Measurements from ENCODE around the gene ANKRD6. TPM values are rescaled to one million over a fixed set of nuclear protein-coding genes. Genes with fewer than 3 reads are reported as not detected.

The ANKRD6 gene
- total and polyA plus RNA-seq, 9 donors = 5.9 to 12.2 (median 7.7) TPM

GRCh38 chr6:89553431-89553830, 120.5 kb downstream of the ANKRD6 start:
- H3K4me3 ChIP-seq (ENCODE audit: low read length) = no peak overlapping the region
- no peak overlapping the region for H3K27ac ChIP-seq (ENCODE audit: low read length)
- no peaks in the 10 kb centered on the region for H3K4me1 ChIP-seq (ENCODE audit: control insufficient read depth, insufficient read depth, low read length)
- no peaks in the 10 kb centered on the region for H3K27me3 ChIP-seq (ENCODE audit: control insufficient read depth, insufficient read depth, low read length)
- H3K36me3 ChIP-seq (ENCODE audit: control insufficient read depth, insufficient read depth, low read length) = no peaks in the 10 kb centered on the region
- 100% methylated on average over 1 of the region's 5 CpGs for WGBS (ENCODE audit: insufficient coverage)
- peaks cover 5% of the 10 kb centered on the region for H3K9me3 ChIP-seq (replicated peaks; ENCODE audit: control insufficient read depth, low read depth, low read length)
- DNase-seq = no peak

GRCh38 chr6:89554106-89554505, 121.2 kb downstream of the ANKRD6 start:
- DNase-seq = no peak
- 73% methylated on average over 3 of the region's 5 CpGs for WGBS (ENCODE audit: insufficient coverage)
- Histone ChIP-seq H3K4me1 (ENCODE audit: control insufficient read depth, insufficient read depth, low read length) (no peaks in the 10 kb centered on the region), H3K4me3 (ENCODE audit: low read length) (no peak overlapping the region), H3K27me3 (ENCODE audit: control insufficient read depth, insufficient read depth, low read length) (no peaks in the 10 kb centered on the region), H3K36me3 (ENCODE audit: control insufficient read depth, insufficient read depth, low read length) (no peaks in the 10 kb centered on the region), H3K27ac (ENCODE audit: low read length) (no peak overlapping the region), H3K9me3 (replicated peaks; ENCODE audit: control insufficient read depth, low read depth, low read length) (peaks cover 5% of the 10 kb centered on the region)

- Histone ChIP-seq H3K27ac (ENCODE audit: low read length) (no peak overlapping the region), H3K36me3 (ENCODE audit: control insufficient read depth, insufficient read depth, low read length) (no peaks in the 10 kb centered on the region), H3K9me3 (replicated peaks; ENCODE audit: control insufficient read depth, low read depth, low read length) (peaks cover 5% of the 10 kb centered on the region), H3K4me1 (ENCODE audit: control insufficient read depth, insufficient read depth, low read length) (no peaks in the 10 kb centered on the region), H3K27me3 (ENCODE audit: control insufficient read depth, insufficient read depth, low read length) (no peaks in the 10 kb centered on the region), H3K4me3 (ENCODE audit: low read length) (no peak overlapping the region)
- DNase-seq = no peak
- WGBS (ENCODE audit: insufficient coverage) = no CpG with 5 or more reads among the region's 4 CpGs
Measured at GRCh38 chr6:89555031-89555430, 122.1 kb downstream of the ANKRD6 start.

GRCh38 chr6:89555806-89556205, 122.9 kb downstream of the ANKRD6 start:
- Histone ChIP-seq H3K4me3 (ENCODE audit: low read length) (no peak overlapping the region), H3K27me3 (ENCODE audit: control insufficient read depth, insufficient read depth, low read length) (no peaks in the 10 kb centered on the region), H3K36me3 (ENCODE audit: control insufficient read depth, insufficient read depth, low read length) (no peaks in the 10 kb centered on the region), H3K27ac (ENCODE audit: low read length) (no peak overlapping the region), H3K4me1 (ENCODE audit: control insufficient read depth, insufficient read depth, low read length) (no peaks in the 10 kb centered on the region), H3K9me3 (replicated peaks; ENCODE audit: control insufficient read depth, low read depth, low read length) (peaks cover 5% of the 10 kb centered on the region)
- DNase-seq = no peak
- 65% methylated on average over 2 of the region's 3 CpGs for WGBS (ENCODE audit: insufficient coverage)

- H3K36me3 ChIP-seq (ENCODE audit: control insufficient read depth, insufficient read depth, low read length) = no peaks in the 10 kb centered on the region
- H3K4me1 ChIP-seq (ENCODE audit: control insufficient read depth, insufficient read depth, low read length) = peaks cover 9% of the 10 kb centered on the region
- no peak overlapping the region for H3K4me3 ChIP-seq (ENCODE audit: low read length)
- no peak overlapping the region for H3K27ac ChIP-seq (ENCODE audit: low read length)
- H3K9me3 ChIP-seq (replicated peaks; ENCODE audit: control insufficient read depth, low read depth, low read length) = peaks cover 5% of the 10 kb centered on the region
- H3K27me3 ChIP-seq (ENCODE audit: control insufficient read depth, insufficient read depth, low read length) = no peaks in the 10 kb centered on the region
- 88% methylated on average over 1 of the region's 1 CpG for WGBS (ENCODE audit: insufficient coverage)
- no peak for DNase-seq
Measured at GRCh38 chr6:89559487-89559886, 126.5 kb downstream of the ANKRD6 start.

GRCh38 chr6:89562093-89562973, 129.4 kb downstream of the ANKRD6 start:
- H3K36me3 ChIP-seq (ENCODE audit: control insufficient read depth, insufficient read depth, low read length) = no peaks in the 10 kb centered on the region
- 24% methylated on average over 17 of the region's 21 CpGs for WGBS (ENCODE audit: insufficient coverage)
- peak; percentile 64 for DNase-seq
- H3K27ac ChIP-seq (ENCODE audit: low read length) = no peak overlapping the region
- no peaks in the 10 kb centered on the region for H3K27me3 ChIP-seq (ENCODE audit: control insufficient read depth, insufficient read depth, low read length)
- peaks cover 9% of the 10 kb centered on the region for H3K4me1 ChIP-seq (ENCODE audit: control insufficient read depth, insufficient read depth, low read length)
- peak overlapping the region; percentile 11 for H3K4me3 ChIP-seq (ENCODE audit: low read length)
- peaks cover 3% of the 10 kb centered on the region for H3K9me3 ChIP-seq (replicated peaks; ENCODE audit: control insufficient read depth, low read depth, low read length)

GRCh38 chr6:89563866-89564265, 130.9 kb downstream of the ANKRD6 start:
- no peaks in the 10 kb centered on the region for H3K9me3 ChIP-seq (replicated peaks; ENCODE audit: control insufficient read depth, low read depth, low read length)
- DNase-seq = no peak
- no peak overlapping the region for H3K27ac ChIP-seq (ENCODE audit: low read length)
- H3K36me3 ChIP-seq (ENCODE audit: control insufficient read depth, insufficient read depth, low read length) = no peaks in the 10 kb centered on the region
- H3K27me3 ChIP-seq (ENCODE audit: control insufficient read depth, insufficient read depth, low read length) = no peaks in the 10 kb centered on the region
- peaks cover 9% of the 10 kb centered on the region for H3K4me1 ChIP-seq (ENCODE audit: control insufficient read depth, insufficient read depth, low read length)
- no CpG with 5 or more reads among the region's 1 CpG for WGBS (ENCODE audit: insufficient coverage)
- no peak overlapping the region for H3K4me3 ChIP-seq (ENCODE audit: low read length)

- DNase-seq = peak; percentile 35
- peaks cover 9% of the 10 kb centered on the region for H3K4me1 ChIP-seq (ENCODE audit: control insufficient read depth, insufficient read depth, low read length)
- no peak overlapping the region for H3K4me3 ChIP-seq (ENCODE audit: low read length)
- no peaks in the 10 kb centered on the region for H3K36me3 ChIP-seq (ENCODE audit: control insufficient read depth, insufficient read depth, low read length)
- H3K27me3 ChIP-seq (ENCODE audit: control insufficient read depth, insufficient read depth, low read length) = no peaks in the 10 kb centered on the region
- H3K9me3 ChIP-seq (replicated peaks; ENCODE audit: control insufficient read depth, low read depth, low read length) = no peaks in the 10 kb centered on the region
- 21% methylated on average over 3 of the region's 8 CpGs for WGBS (ENCODE audit: insufficient coverage)
- H3K27ac ChIP-seq (ENCODE audit: low read length) = no peak overlapping the region
Measured at GRCh38 chr6:89564752-89565427, 131.9 kb downstream of the ANKRD6 start.

GRCh38 chr6:89566008-89566800, 133.3 kb downstream of the ANKRD6 start:
- Histone ChIP-seq H3K27ac (ENCODE audit: low read length) (no peak overlapping the region), H3K27me3 (ENCODE audit: control insufficient read depth, insufficient read depth, low read length) (no peaks in the 10 kb centered on the region), H3K4me1 (ENCODE audit: control insufficient read depth, insufficient read depth, low read length) (peaks cover 9% of the 10 kb centered on the region), H3K4me3 (ENCODE audit: low read length) (no peak overlapping the region), H3K9me3 (replicated peaks; ENCODE audit: control insufficient read depth, low read depth, low read length) (no peaks in the 10 kb centered on the region), H3K36me3 (ENCODE audit: control insufficient read depth, insufficient read depth, low read length) (no peaks in the 10 kb centered on the region)
- WGBS (ENCODE audit: insufficient coverage) = 88% methylated on average over 3 of the region's 10 CpGs
- DNase-seq = no peak

All from muscle of leg (tissue), 11 donors.